GM19463 (cell line): ENCODE measurements around the gene TRIP6.
"Not testable (repeated sequence)": the region's sequence is repeated elsewhere in the genome, so short reads cannot be mapped to it uniquely, and the experiment has no call there.

Experiments
- ATAC-seq: cut with Tn5 transposase; IDR thresholded peaks from one replicate; pipeline ENCODE4 v1.9.1; 2021; ENCODE audit warnings: mild to moderate bottlenecking, moderate library complexity; ENCODE audit not compliant: unreplicated experiment

Gene TRIP6

GRCh38 chr7:100837099-100837836 lies 29.9 kb upstream of the TRIP6 start:
- ATAC-seq = peak; percentile 80

GRCh38 chr7:100839361-100839760 lies 27.8 kb upstream of the TRIP6 start:
- no peak for ATAC-seq

GRCh38 chr7:100840470-100841100 lies 26.6 kb upstream of the TRIP6 start:
- no peak for ATAC-seq

GRCh38 chr7:100847360-100847759 lies 19.8 kb upstream of the TRIP6 start:
- no peak for ATAC-seq

GRCh38 chr7:100852048-100852872 lies 14.9 kb upstream of the TRIP6 start, which contains the start of gene SLC12A9:
Gene SLC12A9 (plus strand): TSS chr7:100852713. CDS start chr7:100854198, 1,485 bp downstream.
- ATAC-seq = peak; percentile 95

- no peak for ATAC-seq
These were observed 12.9 kb upstream of the TRIP6 start for GRCh38 chr7:100854146-100854895.

- ATAC-seq = not testable (repeated sequence)
These were observed 12.3 kb upstream of the TRIP6 start for GRCh38 chr7:100854899-100855298.

GRCh38 chr7:100855515-100855914 lies 11.7 kb upstream of the TRIP6 start:
- no peak for ATAC-seq

- no peak for ATAC-seq
These were observed 10.3 kb upstream of the TRIP6 start for GRCh38 chr7:100856871-100857282.

GRCh38 chr7:100859856-100860255 lies 7.3 kb upstream of the TRIP6 start:
- ATAC-seq = no peak

GRCh38 chr7:100860702-100861615 lies 6.2 kb upstream of the TRIP6 start:
- ATAC-seq = no peak

GRCh38 chr7:100861616-100861985 lies 5.6 kb upstream of the TRIP6 start:
- no peak for ATAC-seq

- ATAC-seq = no peak
These were observed 3.7 kb upstream of the TRIP6 start for GRCh38 chr7:100863406-100863950.

GRCh38 chr7:100864263-100864845 lies 2.8 kb upstream of the TRIP6 start:
- ATAC-seq = no peak

- ATAC-seq = no peak
These were observed 1.7 kb upstream of the TRIP6 start for GRCh38 chr7:100865372-100865911.

GRCh38 chr7:100865938-100866728 lies 1.1 kb upstream of the TRIP6 start:
- no peak for ATAC-seq

GRCh38 chr7:100866729-100867039 lies 503 bp upstream of the TRIP6 start:
- ATAC-seq = no peak

- no peak for ATAC-seq
These were observed 744 bp downstream of the TRIP6 start for GRCh38 chr7:100867776-100868485.
